IMR-90 (cell line): ENCODE data around the gene SPRED2. TPM values are rescaled to one million over a fixed set of nuclear protein-coding genes. Genes with fewer than 3 reads are reported as not detected.

Experiments
- ATAC-seq: fragments of 200-7000 bp; cut with Tn5 transposase; 2 replicates; pipeline ENCODE4 v1.9.1; 2020; ENCODE audit warnings: low read depth, mild to moderate bottlenecking, moderate library complexity
- BruUV-seq: library from RNA; stranded (reverse); fragments of 400-500 nt; replicated peaks from 2 replicates; lab custom pipeline; 2021; lab: Mats Ljungman, UMichigan
- CTCF ChIA-PET: fragments of 300-600 bp; formaldehyde crosslinking; extraction: SDS; loops from one replicate; lab custom pipeline; 2021; ENCODE audit warnings: antibody characterized with exemption; lab: Yijun Ruan, JAX
- POLR2A ChIA-PET: fragments of 300-600 bp; sonication (Branson Sonifier 250); formaldehyde crosslinking; loops from one replicate; lab custom pipeline; 2022; ENCODE audit warnings: antibody characterized with exemption; ENCODE audit not compliant: unreplicated experiment; lab: Charles Lee
- DNase-seq: peaks from one replicate; pipeline ENCODE4 v3.0.0; 2013
- H2AFZ ChIP-seq: replicated peaks from 2 replicates; pipeline ENCODE3; 2013; ENCODE audit warnings: low read length, mild to moderate bottlenecking; ENCODE audit not compliant: poor library complexity
- H2AK5ac ChIP-seq: 2 replicates; pipeline ENCODE4 v1.6.1; 2013; ENCODE audit warnings: low read depth, low read length, inconsistent platforms
- H2AK9ac ChIP-seq: replicated peaks from 2 replicates; pipeline ENCODE3; 2013; ENCODE audit warnings: mild to moderate bottlenecking, low read depth, low read length, moderate library complexity; ENCODE audit not compliant: poor library complexity
- H2BK120ac ChIP-seq: 2 replicates; pipeline ENCODE4 v1.6.1; 2013; ENCODE audit warnings: low read depth, low read length, inconsistent platforms
- H2BK15ac ChIP-seq: 3 replicates; pipeline ENCODE4 v1.6.1; 2013; ENCODE audit warnings: low read depth, low read length, inconsistent platforms
- H2BK20ac ChIP-seq: 2 replicates; pipeline ENCODE4 v1.6.1; 2013; ENCODE audit warnings: low read depth, mild to moderate bottlenecking, inconsistent platforms, low read length, moderate library complexity
- H2BK5ac ChIP-seq: 2 replicates; pipeline ENCODE4 v1.6.1; 2013; ENCODE audit warnings: mild to moderate bottlenecking, low read depth, low read length, inconsistent platforms; ENCODE audit not compliant: poor library complexity, severe bottlenecking
- H3K14ac ChIP-seq: replicated peaks from 2 replicates; pipeline ENCODE4 v1.6.1; 2013; ENCODE audit warnings: low read depth, low read length, inconsistent platforms
- H3K18ac ChIP-seq: 2 replicates; pipeline ENCODE4 v1.6.1; 2013; ENCODE audit warnings: low read depth, low read length, control low read depth
- H3K23ac ChIP-seq: 2 replicates; pipeline ENCODE4 v1.6.1; 2013; ENCODE audit warnings: low read depth, low read length, inconsistent platforms
- H3K27ac ChIP-seq: 2 replicates; pipeline ENCODE4 v1.5.1; 2013; ENCODE audit warnings: mild to moderate bottlenecking, control low read depth, low read length; ENCODE audit not compliant: insufficient read depth
- H3K27me3 ChIP-seq: 2 replicates; pipeline ENCODE4 v1.6.1; 2013; ENCODE audit warnings: low read length; ENCODE audit not compliant: control insufficient read depth, insufficient read depth
- H3K36me3 ChIP-seq: 2 replicates; pipeline ENCODE4 v1.6.1; 2013; ENCODE audit warnings: low read length, mixed read lengths; ENCODE audit not compliant: control insufficient read depth, insufficient read depth
- H3K4ac ChIP-seq: 2 replicates; pipeline ENCODE4 v1.6.1; 2013; ENCODE audit warnings: low read depth, low read length, inconsistent platforms
- H3K4me1 ChIP-seq: 2 replicates; pipeline ENCODE4 v1.6.1; 2013; ENCODE audit warnings: low read length, mixed read lengths; ENCODE audit not compliant: control insufficient read depth, insufficient read depth
- H3K4me2 ChIP-seq: 2 replicates; pipeline ENCODE4 v1.6.1; 2013; ENCODE audit warnings: low read depth, mild to moderate bottlenecking, control low read depth, low read length, moderate library complexity
- H3K4me3 ChIP-seq: 2 replicates; pipeline ENCODE4 v1.5.1; 2013; ENCODE audit warnings: low read depth, mild to moderate bottlenecking, control low read depth, low read length, moderate library complexity; ENCODE audit not compliant: insufficient read depth
- H3K56ac ChIP-seq: 2 replicates; pipeline ENCODE4 v1.6.1; 2013; ENCODE audit warnings: low read length, inconsistent platforms; ENCODE audit not compliant: insufficient read depth; ENCODE audit errors: extremely low read depth
- H3K79me1 ChIP-seq, 2 experiments: 2 replicates each; pipeline ENCODE4 v1.6.1; 2013; ENCODE audit warnings: low read length in 2 of 2, inconsistent platforms in 1 of 2, low read depth in 1 of 2
- H3K9ac ChIP-seq: 2 replicates; pipeline ENCODE4 v1.6.1; 2013; ENCODE audit warnings: low read depth, low read length, control low read depth
- H3K9me1 ChIP-seq: 2 replicates; pipeline ENCODE4 v1.6.1; 2013; ENCODE audit warnings: low read length, inconsistent platforms; ENCODE audit not compliant: insufficient read depth
- H3K9me3 ChIP-seq: 2 replicates; pipeline ENCODE4 v1.6.1; 2013; ENCODE audit warnings: low read length; ENCODE audit not compliant: control insufficient read depth, insufficient read depth
- H4K20me1 ChIP-seq: 2 replicates; pipeline ENCODE4 v1.6.1; 2013; ENCODE audit warnings: low read length, inconsistent platforms; ENCODE audit not compliant: insufficient read depth
- H4K5ac ChIP-seq: 2 replicates; pipeline ENCODE4 v1.6.1; 2013; ENCODE audit warnings: mild to moderate bottlenecking, low read depth, low read length, control low read depth
- H4K8ac ChIP-seq, 2 experiments: 2 replicates each; pipeline ENCODE4 v1.6.1; 2013; ENCODE audit warnings: low read depth in 2 of 2, low read length in 2 of 2, control low read depth in 1 of 2, inconsistent platforms in 1 of 2
- H4K91ac ChIP-seq: 2 replicates; pipeline ENCODE4 v1.6.1; 2013; ENCODE audit warnings: low read depth, low read length, inconsistent platforms; ENCODE audit not compliant: insufficient read depth
- BHLHE40 ChIP-seq: fragments of 150-350 bp; IDR thresholded peaks from 2 replicates; pipeline ENCODE4 v1.6.1; 2016; ENCODE audit warnings: mild to moderate bottlenecking, low read depth, low read length
- CTCF ChIP-seq: conservative IDR thresholded peaks from 2 replicates; pipeline ENCODE4 v1.5.1; 2012; ENCODE audit warnings: mild to moderate bottlenecking, low read depth, low read length, improper control_type of control experiment
- FOS ChIP-seq: fragments of 150-350 bp; IDR thresholded peaks from 2 replicates; pipeline ENCODE4 v1.6.1; 2016; ENCODE audit warnings: low read depth, low read length
- MAFK ChIP-seq: IDR thresholded peaks from 2 replicates; pipeline ENCODE4 v1.6.1; 2012; ENCODE audit warnings: low read depth, low read length, improper control_type of control experiment
- NFE2L2 ChIP-seq: fragments of 150-350 bp; IDR thresholded peaks from 2 replicates; pipeline ENCODE4 v1.6.1; 2016; ENCODE audit warnings: low read depth, mild to moderate bottlenecking, low read length
- POLR2A ChIP-seq: IDR thresholded peaks from 2 replicates; pipeline ENCODE4 v1.6.1; 2012; ENCODE audit warnings: mild to moderate bottlenecking, low read depth, low read length
- RAD21 ChIP-seq: IDR thresholded peaks from 2 replicates; pipeline ENCODE4 v1.6.1; 2012; ENCODE audit warnings: low read length, improper control_type of control experiment
- RCOR1 ChIP-seq: IDR thresholded peaks from 2 replicates; pipeline ENCODE4 v1.6.1; 2012; ENCODE audit warnings: mild to moderate bottlenecking, low read length, improper control_type of control experiment; ENCODE audit not compliant: insufficient replicate concordance
- RFX5 ChIP-seq: IDR thresholded peaks from 2 replicates; pipeline ENCODE4 v1.8.0; 2012; ENCODE audit warnings: low read depth, mild to moderate bottlenecking, low read length, moderate library complexity
- USF2 ChIP-seq: fragments of 150-350 bp; IDR thresholded peaks from 2 replicates; pipeline ENCODE4 v1.6.1; 2017; ENCODE audit warnings: mild to moderate bottlenecking, antibody characterized with exemption, low read length, low read depth
- WGBS, 2 experiments: methylation state at CpG; one replicate each; pipeline versions ENCODE4 v1.1.5 to v1.1.7; 2013; ENCODE audit warnings: missing lambda C conversion rate in 2 of 2; ENCODE audit not compliant: insufficient read length in 1 of 2; ENCODE audit errors: extremely low coverage in 2 of 2; 5-methylcytosine and 5-hydroxymethylcytosine counted together
- dilution Hi-C: fragments of 300-500 bp; cut with HindIII; formaldehyde crosslinking; loops from one replicate; pipeline ENCODE4 v1.14.3; 2018; ENCODE audit warnings: low sequenced_read_pairs; ENCODE audit not compliant: unreplicated experiment
- in situ Hi-C: fragments of 300-500 bp; cut with MboI; formaldehyde crosslinking; loops from 3 replicates; pipeline ENCODE4 v1.14.3; 2019; ENCODE audit warnings: low sequenced_read_pairs, inconsistent platforms, mixed read lengths
- intact Hi-C: fragments of 100-400 bp; cut with micrococcal nuclease; formaldehyde crosslinking; loops from 2 replicates; pipeline ENCODE4 v1.10.0; 2022
- polyA plus RNA-seq, 3 experiments: library from polyadenylated mRNA; depleted of rRNA; stranded (reverse); fragments of >200 nt; gene quantifications; 2 replicates each; pipeline ENCODE4 v1.2.3, GENCODE V29; 2012; ENCODE audit warnings: low replicate concordance in 1 of 3
- total RNA-seq: library from RNA; depleted of rRNA; stranded (reverse); fragments of >200 nt; gene quantifications from 2 replicates; pipeline ENCODE4 v1.2.3, GENCODE V29; 2012

The SPRED2 gene
- total and polyA plus RNA-seq, 2 of the 4 experiments (the other 2 are of a cell fraction): 4.8 to 18.7 TPM

- TF ChIP-seq USF2 (no peak), NFE2L2 (no peak), RCOR1 (no peak), MAFK (no peak), POLR2A (no peak), BHLHE40 (no peak)
Observed at GRCh38 chr2:65427532-65427931, 4.9 kb downstream of the SPRED2 start (continued).

- H4K20me1 ChIP-seq: peaks cover 87% of the 10 kb centered on the region
- no TSS peak for BruUV-seq
Observed at GRCh38 chr2:65425276-65425675, 7.1 kb downstream of the SPRED2 start.

More at GRCh38 chr2:65425276-65425675, 7.1 kb downstream of the SPRED2 start:
- dilution Hi-C loops (no loop called here), intact Hi-C loops (no loop called here), in situ Hi-C loops (loop anchor here (5.0 kb wide), 1 partner anchor 158 kb away; no protein-coding TSS in a partner anchor)
- Histone ChIP-seq H4K8ac (no peak overlapping the region), H4K91ac (no peak overlapping the region), H2AK5ac (no peak overlapping the region), H3K4me3 (no peak overlapping the region), H2BK20ac (no peak overlapping the region), H2BK5ac (no peak overlapping the region), H3K23ac (no peak overlapping the region), H3K27me3 (no peaks in the 10 kb centered on the region), H2BK15ac (no peak overlapping the region), H3K14ac (no peak overlapping the region), H3K9ac (no peak overlapping the region), H2AFZ (no peak overlapping the region), H3K27ac (no peak overlapping the region), H3K4me2 (no peak overlapping the region), H3K18ac (no peak overlapping the region), H3K9me3 (no peaks in the 10 kb centered on the region), H3K9me1 (peaks cover 14% of the 10 kb centered on the region), H3K4me1 (peaks cover 8% of the 10 kb centered on the region), H2BK120ac (no peak overlapping the region), H2AK9ac (no peak overlapping the region), H3K36me3 (no peaks in the 10 kb centered on the region), H4K5ac (no peak overlapping the region), H3K4ac (no peak overlapping the region), H3K56ac (no peak overlapping the region), H3K79me1 (peaks cover 22 to 82% of the 10 kb centered on the region in 2 experiments)
- ChIA-PET POLR2A (no interaction called here), CTCF (no interaction called here)
- DNase-seq: no peak
- TF ChIP-seq USF2: no peak
- TF ChIP-seq CTCF: no peak
- no peak for TF ChIP-seq RFX5
- no peak for TF ChIP-seq FOS
- no peak for TF ChIP-seq RAD21
- TF ChIP-seq MAFK: no peak
- no peak for ATAC-seq
- WGBS, 2 experiments: no CpG with 5 or more reads among the region's 2 CpGs
